Activated naive CD8-positive, alpha-beta T cell (primary cell): ENCODE measurements around the gene YBEY.

Experiments
- H3K27ac Mint-ChIP-seq: one replicate; pipeline ENCODE4 v1.8.0; 2021; ENCODE audit warnings: mixed read lengths
- H3K27me3 Mint-ChIP-seq: one replicate; pipeline ENCODE4 v1.8.0; 2021; ENCODE audit warnings: mixed read lengths
- H3K36me3 Mint-ChIP-seq: one replicate; pipeline ENCODE4 v1.8.0; 2021; ENCODE audit warnings: mixed read lengths
- H3K4me1 Mint-ChIP-seq: one replicate; pipeline ENCODE4 v1.8.0; 2021; ENCODE audit warnings: low read depth, mixed read lengths
- H3K4me3 Mint-ChIP-seq: one replicate; pipeline ENCODE4 v1.8.0; 2021; ENCODE audit warnings: mild to moderate bottlenecking, mixed read lengths
- H3K9me3 Mint-ChIP-seq: one replicate; pipeline ENCODE4 v1.8.0; 2021; ENCODE audit warnings: low read depth, mixed read lengths

The YBEY gene

GRCh38 chr21:46324390-46325072 is 38.4 kb downstream of the YBEY start:
- Mint-ChIP-seq H3K4me3 (peak overlapping the region; percentile 94), H3K36me3 (peaks cover 5% of the 10 kb centered on the region), H3K4me1 (peaks cover 34% of the 10 kb centered on the region), H3K27me3 (no peaks in the 10 kb centered on the region), H3K9me3 (no peaks in the 10 kb centered on the region), H3K27ac (no peak overlapping the region)

GRCh38 chr21:46325073-46325912 is 39.2 kb downstream of the YBEY start:
- no peaks in the 10 kb centered on the region for H3K9me3 Mint-ChIP-seq
- H3K27ac Mint-ChIP-seq: peak overlapping the region; percentile 62
- peaks cover 5% of the 10 kb centered on the region for H3K36me3 Mint-ChIP-seq
- no peaks in the 10 kb centered on the region for H3K27me3 Mint-ChIP-seq
- H3K4me1 Mint-ChIP-seq: peaks cover 34% of the 10 kb centered on the region
- H3K4me3 Mint-ChIP-seq: peak overlapping the region; percentile 84

GRCh38 chr21:46326110-46326703 is 40.1 kb downstream of the YBEY start:
- no peaks in the 10 kb centered on the region for H3K27me3 Mint-ChIP-seq

GRCh38 chr21:46327711-46328110 is 41.6 kb downstream of the YBEY start:
- H3K9me3 Mint-ChIP-seq: no peaks in the 10 kb centered on the region
- H3K27ac Mint-ChIP-seq: no peak overlapping the region
- no peak overlapping the region for H3K4me3 Mint-ChIP-seq
- H3K27me3 Mint-ChIP-seq: no peaks in the 10 kb centered on the region
- H3K4me1 Mint-ChIP-seq: peaks cover 20% of the 10 kb centered on the region
- H3K36me3 Mint-ChIP-seq: peaks cover 5% of the 10 kb centered on the region

More at GRCh38 chr21:46326110-46326703, 40.1 kb downstream of the YBEY start:
- Mint-ChIP-seq H3K36me3 (peaks cover 5% of the 10 kb centered on the region), H3K4me1 (peaks cover 31% of the 10 kb centered on the region), H3K9me3 (no peaks in the 10 kb centered on the region), H3K27ac (no peak overlapping the region), H3K4me3 (peak overlapping the region; percentile 5)

- no peak overlapping the region for H3K4me3 Mint-ChIP-seq
- no peaks in the 10 kb centered on the region for H3K27me3 Mint-ChIP-seq
- peaks cover 5% of the 10 kb centered on the region for H3K36me3 Mint-ChIP-seq
- no peaks in the 10 kb centered on the region for H3K9me3 Mint-ChIP-seq
- peaks cover 16% of the 10 kb centered on the region for H3K4me1 Mint-ChIP-seq
- H3K27ac Mint-ChIP-seq: no peak overlapping the region
Observed at GRCh38 chr21:46328151-46328550, 42.0 kb downstream of the YBEY start.

DNA sequence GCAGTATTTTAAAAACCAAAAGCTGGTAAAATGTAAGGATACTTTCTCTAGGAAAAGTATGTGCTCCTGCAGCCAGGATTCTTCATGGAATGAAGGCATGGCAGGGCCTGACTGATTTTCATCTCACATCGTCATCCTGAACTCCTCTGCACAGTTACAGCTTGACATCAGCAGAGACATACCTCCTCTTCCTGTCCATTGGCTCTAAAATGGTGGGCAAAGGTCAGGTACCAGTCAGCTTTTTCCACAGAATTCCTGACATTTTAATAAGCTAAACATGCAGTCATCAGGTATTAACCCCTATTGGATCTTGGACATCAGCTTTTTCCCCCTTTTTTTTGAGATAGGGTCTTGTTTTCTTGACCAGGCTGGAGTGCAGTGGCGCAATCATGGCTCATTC is 43.7 kb downstream of the YBEY start:
- H3K9me3 Mint-ChIP-seq: no peaks in the 10 kb centered on the region
- H3K4me1 Mint-ChIP-seq: peaks cover 14% of the 10 kb centered on the region
- no peak overlapping the region for H3K4me3 Mint-ChIP-seq
- H3K27ac Mint-ChIP-seq: no peak overlapping the region
- peaks cover 5% of the 10 kb centered on the region for H3K36me3 Mint-ChIP-seq
- H3K27me3 Mint-ChIP-seq: no peaks in the 10 kb centered on the region

DNA sequence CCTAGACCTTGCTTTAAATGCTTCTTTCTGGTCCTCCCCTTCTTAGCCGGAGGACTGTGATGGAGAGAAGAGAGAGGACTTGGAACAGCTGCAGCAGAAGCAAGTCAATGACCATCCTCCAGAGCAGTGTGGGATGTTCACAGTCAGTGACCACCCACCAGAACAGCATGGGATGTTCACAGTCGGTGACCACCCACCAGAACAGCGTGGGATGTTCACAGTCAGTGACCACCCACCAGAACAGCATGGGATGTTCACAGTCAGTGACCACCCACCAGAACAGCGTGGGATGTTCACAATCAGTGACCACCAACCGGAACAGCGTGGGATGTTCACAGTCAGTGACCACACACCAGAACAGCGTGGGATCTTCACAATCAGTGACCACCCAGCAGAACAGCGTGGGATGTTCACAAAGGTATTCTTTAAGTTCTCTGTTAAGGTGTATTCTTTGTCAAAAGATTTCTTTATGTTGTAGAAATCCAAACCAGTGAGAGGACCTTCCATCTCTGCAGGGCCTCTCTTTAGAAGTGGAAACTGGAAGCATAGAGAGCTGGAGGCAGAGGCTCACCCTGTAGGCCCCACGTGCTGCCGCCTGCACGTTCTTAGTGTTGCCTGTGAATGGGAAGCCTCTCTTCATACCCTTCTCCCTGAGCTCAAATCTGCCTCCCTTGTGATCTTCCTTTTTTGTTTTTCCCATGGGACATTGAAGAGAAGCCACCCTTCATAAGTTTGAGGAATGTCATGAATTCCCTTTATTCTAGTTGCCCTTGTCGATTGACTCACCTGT is 48.4 kb downstream of the YBEY start:
- peaks cover 9% of the 10 kb centered on the region for H3K36me3 Mint-ChIP-seq
- peaks cover 1% of the 10 kb centered on the region for H3K4me1 Mint-ChIP-seq
- H3K27ac Mint-ChIP-seq: peak overlapping the region; percentile 38
- no peaks in the 10 kb centered on the region for H3K9me3 Mint-ChIP-seq
- H3K27me3 Mint-ChIP-seq: no peaks in the 10 kb centered on the region
- H3K4me3 Mint-ChIP-seq: no peak overlapping the region

DNA sequence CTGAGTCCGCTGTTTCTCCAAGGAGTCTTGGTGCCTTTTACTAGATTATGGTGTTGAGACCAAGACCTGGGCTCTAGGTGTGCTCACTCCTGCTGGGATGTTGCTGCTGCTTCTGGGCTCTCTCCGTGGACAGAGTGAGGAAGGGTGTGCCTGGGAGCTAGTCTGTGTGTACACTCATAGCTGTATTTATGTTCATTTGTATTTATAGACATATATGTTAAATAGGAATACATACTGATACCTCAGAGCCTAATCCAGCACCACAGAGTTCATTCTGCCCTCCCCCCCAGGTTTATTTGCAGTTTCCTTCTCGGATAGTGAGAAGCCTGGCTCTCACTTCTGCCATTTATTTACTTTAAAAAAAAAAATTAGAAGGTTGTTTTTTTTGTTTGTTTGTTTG is 50.5 kb downstream of the YBEY start:
- Mint-ChIP-seq H3K9me3 (no peaks in the 10 kb centered on the region), H3K36me3 (peaks cover 19% of the 10 kb centered on the region), H3K4me3 (no peak overlapping the region)

GRCh38 chr21:46340998-46341397 is 54.9 kb downstream of the YBEY start:
- H3K36me3 Mint-ChIP-seq: peaks cover 17% of the 10 kb centered on the region
- H3K4me1 Mint-ChIP-seq: peaks cover 3% of the 10 kb centered on the region
- H3K27ac Mint-ChIP-seq: no peak overlapping the region
- no peaks in the 10 kb centered on the region for H3K27me3 Mint-ChIP-seq
- H3K9me3 Mint-ChIP-seq: no peaks in the 10 kb centered on the region
- no peak overlapping the region for H3K4me3 Mint-ChIP-seq

More for the DNA sequence above, 50.5 kb downstream of the YBEY start:
- H3K4me1 Mint-ChIP-seq: peaks cover 5% of the 10 kb centered on the region
- no peak overlapping the region for H3K27ac Mint-ChIP-seq
- H3K27me3 Mint-ChIP-seq: no peaks in the 10 kb centered on the region

GRCh38 chr21:46344219-46344915 is 58.2 kb downstream of the YBEY start:
- Mint-ChIP-seq H3K9me3 (no peaks in the 10 kb centered on the region), H3K4me1 (peaks cover 3% of the 10 kb centered on the region), H3K4me3 (no peak overlapping the region), H3K27ac (no peak overlapping the region), H3K27me3 (no peaks in the 10 kb centered on the region), H3K36me3 (peaks cover 15% of the 10 kb centered on the region)

DNA sequence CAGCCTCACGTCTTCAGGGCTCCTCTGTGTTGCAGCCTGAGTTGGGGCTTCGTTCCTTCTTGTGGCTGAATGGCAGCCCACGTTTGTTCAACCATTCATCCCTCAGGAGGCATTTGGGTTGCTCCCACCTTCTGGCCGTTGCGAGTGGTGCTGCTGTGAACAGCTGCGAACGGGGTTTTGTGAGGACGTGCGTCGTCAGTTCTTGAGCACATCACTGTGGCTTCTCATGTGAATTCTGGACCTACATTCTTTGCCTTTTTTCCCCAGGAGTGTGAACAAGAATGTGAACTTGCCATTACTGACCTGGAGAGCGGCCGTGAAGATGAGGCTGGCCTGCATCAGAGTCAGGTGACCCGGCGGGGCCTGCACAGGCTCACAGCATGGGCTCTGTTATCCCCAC is 59.7 kb downstream of the YBEY start:
- Mint-ChIP-seq H3K9me3 (no peaks in the 10 kb centered on the region), H3K27ac (no peak overlapping the region), H3K36me3 (peaks cover 6% of the 10 kb centered on the region), H3K27me3 (no peaks in the 10 kb centered on the region), H3K4me1 (no peaks in the 10 kb centered on the region), H3K4me3 (no peak overlapping the region)

DNA sequence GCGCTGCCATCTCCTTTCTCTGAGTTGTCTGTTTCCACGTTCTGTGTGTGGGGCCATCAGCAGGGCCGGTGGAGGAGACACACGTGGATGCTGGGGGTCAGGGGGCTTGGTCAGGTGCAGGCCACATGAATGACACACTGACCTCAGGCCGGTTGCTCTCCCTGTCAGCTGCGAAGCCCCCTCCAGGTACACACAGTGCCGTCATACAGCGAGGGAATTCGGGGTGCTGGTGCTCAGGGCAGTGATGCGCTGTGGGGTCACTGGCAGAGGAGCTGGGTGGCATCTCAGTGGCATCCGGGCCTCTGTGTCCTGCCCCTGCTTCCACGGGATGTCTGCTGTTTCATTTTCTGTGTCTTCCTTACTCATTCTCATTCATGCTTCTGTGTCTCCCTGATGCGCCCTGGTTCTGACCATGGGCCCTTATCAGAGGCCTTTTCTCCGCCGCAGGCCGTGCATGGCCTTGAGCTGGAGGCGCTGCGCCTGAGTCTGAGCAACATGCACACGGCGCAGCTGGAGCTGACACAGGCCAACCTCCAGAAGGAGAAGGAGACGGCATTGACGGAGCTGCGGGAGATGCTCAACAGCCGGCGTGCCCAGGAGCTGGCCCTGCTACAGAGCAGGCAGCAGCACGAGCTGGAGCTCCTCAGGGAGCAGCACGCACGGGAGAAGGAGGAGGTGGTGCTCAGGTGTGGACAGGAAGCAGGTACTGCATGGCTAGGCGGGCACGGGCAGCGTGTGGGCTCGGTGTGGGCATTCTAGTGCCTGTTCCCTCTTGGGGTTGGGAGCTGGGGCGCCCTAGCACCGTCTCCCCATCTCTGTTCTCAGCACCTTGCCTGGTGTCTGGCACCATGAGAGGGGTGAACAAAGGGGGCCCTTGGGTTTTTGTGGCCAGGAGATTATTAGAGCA is 60.4 kb downstream of the YBEY start:
- no peaks in the 10 kb centered on the region for H3K4me1 Mint-ChIP-seq
- no peaks in the 10 kb centered on the region for H3K9me3 Mint-ChIP-seq
- peaks cover 4% of the 10 kb centered on the region for H3K36me3 Mint-ChIP-seq
- H3K27ac Mint-ChIP-seq: no peak overlapping the region
- no peak overlapping the region for H3K4me3 Mint-ChIP-seq
- no peaks in the 10 kb centered on the region for H3K27me3 Mint-ChIP-seq

DNA sequence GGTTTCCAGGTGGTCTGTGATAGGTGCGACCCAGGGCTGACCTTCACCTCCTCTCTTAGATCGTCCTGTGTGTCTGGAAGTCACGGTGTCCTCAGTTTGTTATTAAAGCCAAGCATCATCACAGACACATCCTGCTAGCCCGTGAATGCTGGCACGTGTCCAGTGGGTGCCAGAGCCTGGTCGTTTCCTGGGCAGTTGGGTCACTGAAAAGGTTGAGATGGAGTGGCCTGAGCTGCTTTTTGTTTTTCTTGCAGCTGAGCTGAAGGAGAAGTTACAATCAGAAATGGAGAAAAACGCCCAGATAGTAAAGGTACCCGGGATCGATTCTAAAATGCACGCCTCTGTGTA is 61.0 kb downstream of the YBEY start:
- Mint-ChIP-seq H3K36me3 (peaks cover 4% of the 10 kb centered on the region), H3K4me3 (no peak overlapping the region), H3K9me3 (no peaks in the 10 kb centered on the region), H3K27ac (no peak overlapping the region), H3K27me3 (no peaks in the 10 kb centered on the region), H3K4me1 (no peaks in the 10 kb centered on the region)
